Left ventricle myocardium inferior (tissue), 1 donor: Measurements from ENCODE around the gene NHLRC1. TPM values are rescaled to one million over a fixed set of nuclear protein-coding genes. Genes with fewer than 3 reads are reported as not detected.

Experiments
- DNase-seq: peaks from one replicate; pipeline ENCODE4 v3.0.0-alpha.2; 2020
- H3K27ac ChIP-seq: fragments of 200-600 bp; replicated peaks from 2 replicates; pipeline ENCODE4 v1.8.0; 2021
- H3K27me3 ChIP-seq: fragments of 200-600 bp; 2 replicates; pipeline ENCODE4 v1.8.0; 2021; ENCODE audit warnings: low read depth
- H3K36me3 ChIP-seq: fragments of 200-600 bp; 2 replicates; pipeline ENCODE4 v1.8.0; 2021
- H3K4me1 ChIP-seq: fragments of 200-600 bp; 2 replicates; pipeline ENCODE4 v1.8.0; 2021
- H3K4me3 ChIP-seq: fragments of 200-600 bp; 2 replicates; pipeline ENCODE4 v1.8.0; 2021; ENCODE audit warnings: mild to moderate bottlenecking, moderate library complexity
- H3K9me3 ChIP-seq: fragments of 200-600 bp; replicated peaks from 2 replicates; pipeline ENCODE4 v1.8.0; 2021
- intact Hi-C: fragments of 100-400 bp; cut with micrococcal nuclease; formaldehyde crosslinking; loops from one replicate; pipeline ENCODE4 v1.11.0; 2022
- total RNA-seq: library from RNA; stranded (reverse); fragmentation: NEBNext Ultra II Directional; extraction: Animal tissue kit (Norgen Biotek cat#: 25700); gene quantifications from one replicate; pipeline ENCODE4 v1.2.1, GENCODE V29; 2021
- TF ChIP-seq, protein P1 (sequence below): fragments of 200-600 bp; IDR thresholded peaks from 2 replicates; pipeline ENCODE4 v1.8.0; 2021; ENCODE audit warnings: antibody characterized with exemption, mild to moderate bottlenecking, borderline replicate concordance
- donor health status: DM: no; HTN: yes; CAD: no; lungs with severe emphysema.

Gene NHLRC1
- total RNA-seq, 1 donor from 2014 or later = 1.1 TPM

DNA sequence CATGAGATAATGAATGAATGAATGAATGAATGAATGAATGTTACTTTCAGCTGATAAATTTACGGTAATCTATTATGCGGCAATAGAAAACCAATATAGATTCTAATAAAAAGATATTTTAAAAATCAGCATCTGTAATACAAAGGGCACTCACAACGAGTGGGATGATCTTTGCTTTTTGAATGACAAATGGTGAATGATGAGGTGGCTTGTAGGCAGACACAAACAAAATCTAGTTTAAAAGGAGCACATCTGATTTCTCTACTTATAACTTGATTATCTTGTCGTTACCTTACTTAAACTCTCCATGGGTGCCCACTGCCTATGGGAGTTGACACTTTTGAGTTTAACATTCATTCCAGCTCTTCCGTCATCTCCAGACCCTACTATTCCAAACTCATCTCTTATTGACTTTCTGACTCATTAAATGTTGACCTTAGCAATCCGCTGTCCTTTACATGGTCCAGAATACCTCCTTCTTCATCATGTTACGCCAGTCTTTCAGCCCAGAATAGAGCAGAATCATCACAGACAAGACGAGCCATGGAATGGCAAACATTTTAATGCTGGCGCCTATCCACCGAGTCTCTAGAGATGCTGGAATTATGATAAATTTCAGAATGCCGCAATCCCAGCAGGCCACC, 41.3 kb downstream of the NHLRC1 start:
- H3K36me3 ChIP-seq = no peaks in the 10 kb centered on the region
- no peaks in the 10 kb centered on the region for H3K4me1 ChIP-seq
- H3K9me3 ChIP-seq = no peaks in the 10 kb centered on the region
- H3K27me3 ChIP-seq = no peaks in the 10 kb centered on the region
- DNase-seq = no peak
- TF ChIP-seq, protein P1, sequence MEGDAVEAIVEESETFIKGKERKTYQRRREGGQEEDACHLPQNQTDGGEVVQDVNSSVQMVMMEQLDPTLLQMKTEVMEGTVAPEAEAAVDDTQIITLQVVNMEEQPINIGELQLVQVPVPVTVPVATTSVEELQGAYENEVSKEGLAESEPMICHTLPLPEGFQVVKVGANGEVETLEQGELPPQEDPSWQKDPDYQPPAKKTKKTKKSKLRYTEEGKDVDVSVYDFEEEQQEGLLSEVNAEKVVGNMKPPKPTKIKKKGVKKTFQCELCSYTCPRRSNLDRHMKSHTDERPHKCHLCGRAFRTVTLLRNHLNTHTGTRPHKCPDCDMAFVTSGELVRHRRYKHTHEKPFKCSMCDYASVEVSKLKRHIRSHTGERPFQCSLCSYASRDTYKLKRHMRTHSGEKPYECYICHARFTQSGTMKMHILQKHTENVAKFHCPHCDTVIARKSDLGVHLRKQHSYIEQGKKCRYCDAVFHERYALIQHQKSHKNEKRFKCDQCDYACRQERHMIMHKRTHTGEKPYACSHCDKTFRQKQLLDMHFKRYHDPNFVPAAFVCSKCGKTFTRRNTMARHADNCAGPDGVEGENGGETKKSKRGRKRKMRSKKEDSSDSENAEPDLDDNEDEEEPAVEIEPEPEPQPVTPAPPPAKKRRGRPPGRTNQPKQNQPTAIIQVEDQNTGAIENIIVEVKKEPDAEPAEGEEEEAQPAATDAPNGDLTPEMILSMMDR = no peak
- intact Hi-C loops = no loop called here
- H3K4me3 ChIP-seq = no peak overlapping the region
- H3K27ac ChIP-seq = no peak overlapping the region

DNA sequence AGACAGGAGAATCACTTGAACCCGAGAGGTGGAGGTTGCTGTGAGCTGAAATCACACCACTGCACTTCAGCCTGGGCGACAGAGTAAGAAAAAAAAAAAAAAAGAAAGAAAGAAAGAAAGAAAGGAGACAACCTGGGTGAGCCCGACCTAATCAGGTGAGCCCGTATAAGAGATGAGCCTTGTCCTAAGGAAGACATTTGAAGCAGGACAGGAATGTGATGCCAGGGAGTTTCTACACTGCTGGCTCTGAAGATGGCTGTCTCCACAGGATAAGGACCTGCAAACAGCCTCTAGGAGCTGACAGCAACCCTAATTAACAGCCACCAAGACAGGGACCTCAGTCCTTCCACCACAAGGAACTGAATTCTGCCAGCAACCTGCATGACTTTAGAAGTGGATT, 41.9 kb downstream of the NHLRC1 start:
- Histone ChIP-seq H3K27ac (no peak overlapping the region), H3K4me3 (no peak overlapping the region), H3K36me3 (no peaks in the 10 kb centered on the region), H3K27me3 (no peaks in the 10 kb centered on the region), H3K9me3 (no peaks in the 10 kb centered on the region), H3K4me1 (no peaks in the 10 kb centered on the region)
- intact Hi-C loops = no loop called here
- TF ChIP-seq, protein P1 = no peak
- DNase-seq = no peak

DNA sequence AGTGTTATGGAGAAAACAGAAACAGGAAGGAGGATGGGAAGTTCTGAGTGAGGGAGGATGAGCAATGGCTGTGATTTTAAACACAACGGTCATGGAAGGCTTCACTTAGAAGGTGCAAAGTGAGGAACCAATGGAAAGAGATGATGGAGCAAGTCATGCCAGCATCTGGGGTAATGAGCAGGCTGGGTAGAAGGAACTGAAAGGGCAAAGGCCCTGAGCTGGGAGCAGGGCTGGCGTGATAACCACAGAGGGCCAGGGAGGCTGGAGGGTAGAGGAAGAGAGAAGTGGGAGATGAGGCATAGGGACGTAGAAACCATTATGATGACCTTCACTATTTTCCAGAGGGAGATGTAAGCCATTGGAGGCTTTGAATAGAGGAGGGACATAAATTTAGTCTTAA, 43.6 kb downstream of the NHLRC1 start:
- no peak for DNase-seq
- no peak overlapping the region for H3K27ac ChIP-seq
- H3K36me3 ChIP-seq = no peaks in the 10 kb centered on the region
- H3K9me3 ChIP-seq = no peaks in the 10 kb centered on the region
- intact Hi-C loops = no loop called here
- H3K4me3 ChIP-seq = no peak overlapping the region
- TF ChIP-seq, protein P1 = no peak
- H3K27me3 ChIP-seq = no peaks in the 10 kb centered on the region
- H3K4me1 ChIP-seq = no peaks in the 10 kb centered on the region

DNA sequence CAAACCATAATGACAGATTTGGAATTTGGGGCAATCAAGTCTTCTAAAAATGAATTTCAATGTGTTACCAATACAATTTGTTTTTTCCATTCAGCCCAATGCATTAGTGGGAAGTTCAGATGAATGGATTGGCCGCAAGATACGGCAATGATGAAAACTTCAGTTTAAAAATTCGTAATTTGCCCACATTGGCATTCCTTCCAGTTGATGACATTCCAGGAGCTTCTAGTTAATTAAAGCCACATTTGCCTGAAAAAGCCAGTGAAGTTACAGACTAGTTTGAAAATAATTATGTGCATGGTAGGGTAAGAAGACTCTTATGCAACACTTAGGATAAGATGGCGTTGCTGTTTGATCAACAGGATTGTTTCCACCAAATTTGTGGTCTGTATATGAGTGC, 46.2 kb downstream of the NHLRC1 start:
- Histone ChIP-seq H3K27me3 (no peaks in the 10 kb centered on the region), H3K36me3 (no peaks in the 10 kb centered on the region), H3K4me1 (no peaks in the 10 kb centered on the region), H3K27ac (no peak overlapping the region), H3K4me3 (no peak overlapping the region), H3K9me3 (no peaks in the 10 kb centered on the region)
- intact Hi-C loops = no loop called here
- TF ChIP-seq, protein P1 = no peak
- no peak for DNase-seq

DNA sequence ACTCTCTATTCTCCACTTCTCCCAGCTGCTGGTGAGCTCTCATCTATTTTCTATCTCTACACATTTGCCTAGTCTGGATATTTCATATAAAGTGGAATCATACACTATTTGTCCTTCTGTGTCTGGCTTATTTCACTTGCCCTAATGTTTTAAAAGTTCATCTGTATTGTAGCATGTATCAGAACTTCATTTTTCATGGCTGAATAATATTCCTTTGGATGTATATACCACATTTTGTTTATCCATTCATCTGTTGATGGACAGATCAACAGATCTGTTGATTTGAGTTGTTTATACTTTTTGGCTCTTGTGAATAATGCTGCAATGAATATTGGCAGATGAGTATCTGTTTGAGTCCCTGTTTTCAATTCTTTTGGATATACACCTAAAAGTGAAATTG, 49.6 kb downstream of the NHLRC1 start:
- no peak overlapping the region for H3K27ac ChIP-seq
- H3K4me3 ChIP-seq = no peak overlapping the region
- H3K27me3 ChIP-seq = no peaks in the 10 kb centered on the region
- H3K9me3 ChIP-seq = no peaks in the 10 kb centered on the region
- H3K4me1 ChIP-seq = no peaks in the 10 kb centered on the region
- no peak for DNase-seq
- TF ChIP-seq, protein P1 = no peak
- no peaks in the 10 kb centered on the region for H3K36me3 ChIP-seq
- intact Hi-C loops = no loop called here
